ENCODE measurements around the gene MYO9B. TPM values are rescaled to one million over a fixed set of nuclear protein-coding genes. Genes with fewer than 3 reads are reported as not detected.
A peak's percentile ranks its signal among the peaks of the same experiment; 100 is the strongest.

The MYO9B gene
- total RNA-seq, 1 donor from 2014 or later, result 83.8 TPM

GRCh38 chr19:17242431-17243208 is 167.0 kb downstream of the MYO9B start:
- no peaks in the 10 kb centered on the region for H3K27me3 Mint-ChIP-seq
- no peak for DNase-seq (ENCODE audit: extremely low spot score, unreplicated experiment)
- H3K4me3 Mint-ChIP-seq, result peak overlapping the region; percentile 94
- TF ChIP-seq, protein P1, sequence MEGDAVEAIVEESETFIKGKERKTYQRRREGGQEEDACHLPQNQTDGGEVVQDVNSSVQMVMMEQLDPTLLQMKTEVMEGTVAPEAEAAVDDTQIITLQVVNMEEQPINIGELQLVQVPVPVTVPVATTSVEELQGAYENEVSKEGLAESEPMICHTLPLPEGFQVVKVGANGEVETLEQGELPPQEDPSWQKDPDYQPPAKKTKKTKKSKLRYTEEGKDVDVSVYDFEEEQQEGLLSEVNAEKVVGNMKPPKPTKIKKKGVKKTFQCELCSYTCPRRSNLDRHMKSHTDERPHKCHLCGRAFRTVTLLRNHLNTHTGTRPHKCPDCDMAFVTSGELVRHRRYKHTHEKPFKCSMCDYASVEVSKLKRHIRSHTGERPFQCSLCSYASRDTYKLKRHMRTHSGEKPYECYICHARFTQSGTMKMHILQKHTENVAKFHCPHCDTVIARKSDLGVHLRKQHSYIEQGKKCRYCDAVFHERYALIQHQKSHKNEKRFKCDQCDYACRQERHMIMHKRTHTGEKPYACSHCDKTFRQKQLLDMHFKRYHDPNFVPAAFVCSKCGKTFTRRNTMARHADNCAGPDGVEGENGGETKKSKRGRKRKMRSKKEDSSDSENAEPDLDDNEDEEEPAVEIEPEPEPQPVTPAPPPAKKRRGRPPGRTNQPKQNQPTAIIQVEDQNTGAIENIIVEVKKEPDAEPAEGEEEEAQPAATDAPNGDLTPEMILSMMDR (conservative IDR thresholded peaks at IDR 0.05), result no peak
- H3K9me3 Mint-ChIP-seq, result no peaks in the 10 kb centered on the region
- peak overlapping the region; percentile 88 for H3K27ac Mint-ChIP-seq
- H3K4me1 Mint-ChIP-seq (ENCODE audit: unreplicated experiment), result peaks cover 34% of the 10 kb centered on the region
- H3K36me3 Mint-ChIP-seq, result peaks cover 8% of the 10 kb centered on the region

DNA sequence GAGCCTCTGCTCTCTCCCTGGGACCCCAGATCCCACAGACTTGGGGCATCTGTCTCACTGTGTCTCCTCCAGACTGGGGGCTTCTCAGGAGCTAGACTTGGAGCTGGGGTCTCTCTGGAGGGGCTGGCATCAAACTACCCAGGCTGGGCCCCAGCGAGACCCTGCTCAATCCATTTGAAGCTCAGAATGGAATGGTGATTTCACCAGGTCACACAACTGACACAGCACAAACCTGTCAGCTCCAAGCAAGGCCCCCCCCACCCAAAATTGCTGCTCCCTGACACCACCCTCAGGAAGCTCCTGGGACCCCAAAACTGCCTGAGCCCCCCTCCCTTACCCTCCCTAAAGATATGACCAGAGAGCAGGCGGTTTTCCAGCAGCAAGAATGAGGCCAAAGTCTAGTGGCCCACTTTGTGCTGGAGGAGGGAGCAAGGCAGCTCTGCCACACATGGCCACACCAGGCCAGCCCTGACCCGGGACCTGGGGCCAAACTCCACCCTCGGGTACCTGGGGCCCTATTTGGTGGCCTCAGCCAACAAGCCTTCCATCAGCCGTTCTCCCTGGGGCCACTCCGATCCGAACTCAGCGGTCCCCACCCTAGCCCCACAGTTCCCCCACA is 167.7 kb downstream of the MYO9B start:
- TF ChIP-seq, protein P1 (conservative IDR thresholded peaks at IDR 0.05), result no peak
- Mint-ChIP-seq H3K4me1 (ENCODE audit: unreplicated experiment) (peaks cover 39% of the 10 kb centered on the region), H3K27me3 (no peaks in the 10 kb centered on the region), H3K9me3 (no peaks in the 10 kb centered on the region), H3K27ac (peak overlapping the region; percentile 92), H3K36me3 (peaks cover 1% of the 10 kb centered on the region), H3K4me3 (peak overlapping the region; percentile 94)
- DNase-seq (ENCODE audit: extremely low spot score, unreplicated experiment), result no peak

- H3K9me3 Mint-ChIP-seq, result no peaks in the 10 kb centered on the region
- peak overlapping the region; percentile 92 for H3K27ac Mint-ChIP-seq
- no peaks in the 10 kb centered on the region for H3K27me3 Mint-ChIP-seq
- peaks cover 46% of the 10 kb centered on the region for H3K4me1 Mint-ChIP-seq (ENCODE audit: unreplicated experiment)
- peak overlapping the region; percentile 94 for H3K4me3 Mint-ChIP-seq
- DNase-seq (ENCODE audit: extremely low spot score, unreplicated experiment), result no peak
- no peaks in the 10 kb centered on the region for H3K36me3 Mint-ChIP-seq
- TF ChIP-seq, protein P1 (conservative IDR thresholded peaks at IDR 0.05), result no peak
These were observed 168.4 kb downstream of the MYO9B start for GRCh38 chr19:17243830-17244617.

GRCh38 chr19:17244618-17245534 is 169.3 kb downstream of the MYO9B start:
- H3K9me3 Mint-ChIP-seq, result no peaks in the 10 kb centered on the region
- TF ChIP-seq, protein P1 (conservative IDR thresholded peaks at IDR 0.05), result no peak
- peaks cover 46% of the 10 kb centered on the region for H3K4me1 Mint-ChIP-seq (ENCODE audit: unreplicated experiment)
- peak overlapping the region; percentile 94 for H3K4me3 Mint-ChIP-seq
- H3K36me3 Mint-ChIP-seq, result no peaks in the 10 kb centered on the region
- no peaks in the 10 kb centered on the region for H3K27me3 Mint-ChIP-seq
- H3K27ac Mint-ChIP-seq, result peak overlapping the region; percentile 92
- no peak for DNase-seq (ENCODE audit: extremely low spot score, unreplicated experiment)

GRCh38 chr19:17245535-17245984 is 170.0 kb downstream of the MYO9B start, which contains the start of gene NR2F6:
Gene NR2F6, minus strand, starts transcription at chr19:17245919. Its CDS starts 699 bp downstream, at chr19:17245220.
- no peaks in the 10 kb centered on the region for H3K9me3 Mint-ChIP-seq
- peaks cover 42% of the 10 kb centered on the region for H3K4me1 Mint-ChIP-seq (ENCODE audit: unreplicated experiment)
- no peaks in the 10 kb centered on the region for H3K27me3 Mint-ChIP-seq
- DNase-seq (ENCODE audit: extremely low spot score, unreplicated experiment), result no peak
- H3K4me3 Mint-ChIP-seq, result peak within 1 kb of the TSS; percentile 94
- peak within 1 kb of the TSS; percentile 93 for H3K27ac Mint-ChIP-seq
- TF ChIP-seq, protein P1 (conservative IDR thresholded peaks at IDR 0.05), result no peak
- no peaks in the 10 kb centered on the region for H3K36me3 Mint-ChIP-seq

Measured in type B pancreatic cell (in vitro differentiated cells).